ENCODE results near the gene PEX7.
A peak's percentile ranks its signal among the peaks of the same experiment; 100 is the strongest.

Gene PEX7

GRCh38 chr6:136775548-136775947 lies 46.8 kb upstream of the PEX7 start:
- no peaks in the 10 kb centered on the region for H3K27me3 Mint-ChIP-seq (ENCODE audit: low read depth)
- H3K27ac Mint-ChIP-seq, result no peak overlapping the region
- H3K9me3 Mint-ChIP-seq, result no peaks in the 10 kb centered on the region
- H3K36me3 Mint-ChIP-seq (ENCODE audit: low read depth), result no peaks in the 10 kb centered on the region
- peaks cover 10% of the 10 kb centered on the region for H3K4me1 Mint-ChIP-seq
- H3K4me3 Mint-ChIP-seq, result no peak overlapping the region
- no peak for TF ChIP-seq CTCF (IDR thresholded peaks at IDR 0.05; ENCODE audit: unreplicated experiment in 3 of 3)

GRCh38 chr6:136777651-136778050 lies 44.7 kb upstream of the PEX7 start:
- H3K27me3 Mint-ChIP-seq (ENCODE audit: low read depth), result peaks cover 4% of the 10 kb centered on the region

DNA sequence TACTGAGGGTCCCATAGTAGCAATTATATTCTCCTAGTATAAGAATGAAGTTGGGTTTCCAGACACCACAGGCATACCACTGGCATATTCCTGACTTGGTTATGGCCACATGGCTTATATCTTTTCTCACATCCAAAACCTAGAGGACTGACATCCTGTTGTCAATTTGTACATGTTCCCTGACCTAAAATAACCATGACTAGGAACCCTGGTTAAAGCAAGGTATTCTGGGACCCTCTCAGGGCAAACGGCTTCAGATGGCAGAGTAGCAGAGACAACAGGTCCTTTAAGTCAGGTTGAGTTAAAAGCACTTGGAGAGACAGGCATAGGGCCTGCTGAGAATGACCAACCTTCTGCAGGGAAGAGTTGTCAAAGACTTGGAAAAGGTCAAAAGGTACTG lies 42.7 kb upstream of the PEX7 start:
- Mint-ChIP-seq H3K27ac (no peak overlapping the region), H3K36me3 (ENCODE audit: low read depth) (no peaks in the 10 kb centered on the region), H3K9me3 (no peaks in the 10 kb centered on the region), H3K4me3 (no peak overlapping the region), H3K4me1 (peaks cover 10% of the 10 kb centered on the region), H3K27me3 (ENCODE audit: low read depth) (peaks cover 7% of the 10 kb centered on the region)
- no peak for TF ChIP-seq CTCF (IDR thresholded peaks at IDR 0.05; ENCODE audit: unreplicated experiment in 3 of 3)

More at GRCh38 chr6:136777651-136778050, 44.7 kb upstream of the PEX7 start:
- no peak overlapping the region for H3K27ac Mint-ChIP-seq
- no peaks in the 10 kb centered on the region for H3K9me3 Mint-ChIP-seq
- no peak overlapping the region for H3K4me3 Mint-ChIP-seq
- H3K36me3 Mint-ChIP-seq (ENCODE audit: low read depth), result no peaks in the 10 kb centered on the region
- TF ChIP-seq CTCF (IDR thresholded peaks at IDR 0.05; ENCODE audit: unreplicated experiment in 3 of 3), result no peak
- H3K4me1 Mint-ChIP-seq, result peaks cover 10% of the 10 kb centered on the region

- Mint-ChIP-seq H3K4me1 (peaks cover 10% of the 10 kb centered on the region), H3K36me3 (ENCODE audit: low read depth) (no peaks in the 10 kb centered on the region), H3K27ac (no peak overlapping the region), H3K4me3 (no peak overlapping the region), H3K9me3 (no peaks in the 10 kb centered on the region), H3K27me3 (ENCODE audit: low read depth) (peaks cover 14% of the 10 kb centered on the region)
- no peak for TF ChIP-seq CTCF (IDR thresholded peaks at IDR 0.05; ENCODE audit: unreplicated experiment in 3 of 3)
Observed at GRCh38 chr6:136780972-136781371, 41.4 kb upstream of the PEX7 start.

- no peak for TF ChIP-seq CTCF (IDR thresholded peaks at IDR 0.05; ENCODE audit: unreplicated experiment in 3 of 3)
- Mint-ChIP-seq H3K4me3 (no peak overlapping the region), H3K9me3 (no peaks in the 10 kb centered on the region), H3K27ac (peak overlapping the region in 2 of 3 experiments; percentile 44 to 74), H3K4me1 (peaks cover 4% of the 10 kb centered on the region), H3K27me3 (ENCODE audit: low read depth) (peaks cover 14% of the 10 kb centered on the region), H3K36me3 (ENCODE audit: low read depth) (no peaks in the 10 kb centered on the region)
Observed at GRCh38 chr6:136782021-136782770, 40.2 kb upstream of the PEX7 start.

- TF ChIP-seq CTCF (IDR thresholded peaks at IDR 0.05; ENCODE audit: unreplicated experiment in 3 of 3), result no peak
- Mint-ChIP-seq H3K9me3 (no peaks in the 10 kb centered on the region), H3K4me3 (no peak overlapping the region), H3K36me3 (ENCODE audit: low read depth) (no peaks in the 10 kb centered on the region), H3K4me1 (no peaks in the 10 kb centered on the region), H3K27me3 (ENCODE audit: low read depth) (peaks cover 20% of the 10 kb centered on the region), H3K27ac (no peak overlapping the region)
Observed at GRCh38 chr6:136783021-136783420, 39.4 kb upstream of the PEX7 start.

All from nephron (organoid).